ENCODE measurements around the gene FAM169A.
"Not testable (repeated sequence)": the region's sequence is repeated elsewhere in the genome, so short reads cannot be mapped to it uniquely, and the experiment has no call there.

The FAM169A gene

DNA sequence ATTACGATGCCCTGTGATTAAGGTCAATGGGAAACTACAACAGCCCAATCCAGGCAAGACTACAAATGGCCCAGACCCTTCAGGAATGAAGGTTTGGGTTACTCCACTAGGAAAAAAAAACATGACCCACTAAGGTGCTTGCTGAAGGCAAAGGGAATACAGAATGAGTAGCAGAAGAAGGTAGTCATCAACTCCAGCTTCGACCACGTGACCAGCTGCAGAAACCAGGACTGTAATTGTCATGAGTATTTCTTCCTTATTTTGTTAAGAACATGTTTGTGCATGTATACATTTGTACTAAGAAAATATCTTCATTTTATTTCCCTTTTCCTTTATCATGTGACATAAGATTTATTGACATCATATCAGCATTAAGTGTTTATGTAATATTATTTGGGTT, 74.5 kb downstream of the FAM169A start:
- not testable (repeated sequence) for DNase-seq

DNA sequence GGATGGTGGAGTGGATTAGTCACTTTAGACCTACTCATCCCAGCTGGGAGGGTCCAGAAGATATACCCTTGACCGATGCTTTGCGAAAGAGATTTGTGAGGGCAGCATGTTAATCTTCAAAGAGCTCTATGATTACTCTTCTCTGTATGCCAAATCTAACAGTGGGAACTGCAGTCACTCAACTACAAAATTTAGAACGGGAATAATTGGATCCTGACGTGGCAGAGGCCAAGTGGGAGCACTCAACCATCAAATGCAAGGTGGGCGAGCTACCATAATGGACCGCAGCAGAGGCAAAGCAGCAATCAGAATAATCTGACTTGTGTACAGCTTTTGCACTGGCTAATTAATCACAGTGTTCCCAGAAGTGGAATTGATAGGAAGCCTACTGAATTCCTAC, 78.8 kb downstream of the FAM169A start:
- DNase-seq, result no peak

DNA sequence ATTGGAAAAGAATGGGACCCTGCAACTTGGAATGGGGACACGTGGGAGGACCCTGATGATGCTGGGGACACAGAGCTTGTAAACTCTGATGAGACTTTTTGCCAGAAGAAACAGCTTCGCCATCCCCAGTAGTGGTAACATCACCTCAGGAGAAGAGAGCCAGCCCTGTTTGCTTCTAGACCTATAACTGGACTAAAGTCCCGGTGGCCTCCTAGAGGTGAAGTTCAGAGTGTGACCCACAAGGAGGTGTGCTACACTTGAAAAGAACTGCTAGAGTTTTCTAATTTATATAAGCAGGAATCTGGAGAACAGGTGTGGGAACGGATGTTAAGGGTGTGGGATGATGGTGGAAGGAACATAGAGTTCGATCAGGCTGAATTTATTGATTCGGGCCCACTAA, 79.3 kb downstream of the FAM169A start:
- no peak for DNase-seq

GRCh38 chr5:74778609-74779008, 87.6 kb downstream of the FAM169A start:
- DNase-seq, result no peak

DNA sequence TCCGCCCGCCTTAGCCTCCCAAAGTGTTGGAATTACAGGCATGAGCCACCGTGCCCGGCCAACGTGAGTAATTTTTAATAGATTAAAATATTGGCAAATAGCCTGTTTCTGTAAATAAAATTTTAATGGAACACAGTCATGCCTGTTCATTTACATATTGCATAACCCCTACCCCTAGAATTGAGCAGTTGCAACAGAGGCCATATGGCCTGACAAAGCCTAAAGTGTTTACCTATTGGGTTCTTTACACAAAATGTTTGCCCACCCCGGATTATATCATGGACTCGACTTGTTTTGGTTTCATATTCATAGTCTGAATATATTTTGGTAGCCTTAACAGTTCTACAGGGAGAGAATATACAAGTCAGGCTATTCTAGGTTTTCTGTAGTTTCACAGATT, 93.8 kb downstream of the FAM169A start:
- DNase-seq, result no peak

DNA sequence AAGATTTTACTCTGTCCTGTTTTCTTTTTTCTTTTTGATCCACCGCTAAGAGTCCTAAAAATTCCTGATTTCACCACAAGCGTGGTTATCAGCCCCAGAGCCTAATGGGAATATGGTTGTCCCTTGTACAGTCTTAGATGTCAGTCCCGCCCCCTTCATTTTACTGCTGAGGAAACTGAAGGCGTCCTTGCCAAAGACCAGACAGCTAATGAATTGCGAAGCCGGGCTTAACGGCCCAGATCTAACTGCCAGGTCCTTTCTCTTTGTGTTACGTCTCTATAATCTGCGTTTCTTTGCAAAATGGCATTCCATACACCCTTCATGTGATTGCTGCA, 98.6 kb downstream of the FAM169A start:
- no peak for DNase-seq

GRCh38 chr5:74766849-74767578, 99.2 kb downstream of the FAM169A start, which contains the start of the genes GFM2 and NSA2:
TSS of gene GFM2 (minus strand) at chr5:74767117. CDS start at chr5:74763742, 3,375 bp downstream.
TSS of gene NSA2 (plus strand) at chr5:74767249. CDS start at chr5:74767361, 112 bp downstream.
- peak; percentile 96 for DNase-seq

DNA sequence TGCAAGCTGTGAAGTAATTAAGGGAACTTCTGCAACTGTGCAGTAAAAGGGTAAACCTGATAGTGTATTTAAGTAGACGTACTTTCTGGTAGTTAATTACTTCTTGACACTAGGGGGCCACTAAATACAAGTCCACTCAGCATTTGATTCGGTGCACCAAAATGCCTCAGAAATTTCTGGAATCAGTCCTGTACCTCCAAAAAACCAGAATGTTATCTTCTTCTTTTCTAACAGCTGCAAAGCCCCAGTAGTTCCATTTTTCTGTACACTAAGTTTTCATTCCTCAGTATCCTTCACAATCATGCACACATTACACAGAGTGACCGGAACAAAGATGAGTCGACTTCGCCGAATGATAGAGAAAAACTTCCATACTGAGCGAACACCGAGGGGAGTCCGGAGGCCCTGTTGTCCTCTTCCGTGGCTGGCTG, 99.8 kb downstream of the FAM169A start:
- no peak for DNase-seq

DNA sequence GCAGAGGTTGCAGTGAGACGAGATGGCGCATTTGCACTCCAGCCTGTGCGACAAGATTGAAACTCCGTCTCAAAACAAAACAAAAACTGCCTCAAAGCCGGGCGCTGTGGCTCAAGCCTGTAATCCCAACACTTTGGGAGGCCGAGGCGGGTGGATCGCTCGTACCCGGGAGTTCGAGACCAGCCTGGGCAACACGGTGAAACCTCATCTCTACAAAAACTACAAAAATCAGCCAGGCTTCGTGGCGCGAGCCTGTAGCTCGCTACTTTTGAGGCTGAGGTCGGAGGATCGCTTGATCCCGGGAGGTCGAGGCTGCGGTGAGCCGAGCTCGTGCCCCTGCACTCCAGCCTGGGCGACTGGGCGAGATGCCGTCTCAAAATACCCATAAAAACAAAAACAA, 100.3 kb downstream of the FAM169A start:
- no peak for DNase-seq

GRCh38 chr5:74765201-74765600, 101.0 kb downstream of the FAM169A start:
- DNase-seq, result no peak

- no peak for DNase-seq
Measured at GRCh38 chr5:74763504-74763903, 102.7 kb downstream of the FAM169A start.

- no peak for DNase-seq
Measured at GRCh38 chr5:74762599-74762998, 103.6 kb downstream of the FAM169A start.

DNA sequence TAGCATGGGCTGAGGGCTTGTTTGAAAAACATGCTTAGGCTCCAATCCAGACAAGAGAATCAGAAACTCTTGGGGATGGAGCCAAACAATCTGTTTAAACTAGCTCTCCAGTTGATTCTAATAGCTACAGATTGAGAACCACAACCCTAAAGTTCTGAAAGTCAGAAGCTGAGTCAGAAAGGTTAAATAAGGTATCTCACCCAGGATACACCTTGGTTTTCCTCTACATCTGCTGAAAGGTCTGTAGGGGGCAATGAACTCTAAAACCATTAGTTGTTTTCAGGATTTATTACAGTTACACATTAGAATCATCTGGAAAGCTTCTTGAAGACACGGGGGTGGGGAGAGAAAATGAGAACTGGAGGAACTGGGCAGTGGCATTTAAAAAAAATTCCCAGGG, 104.9 kb downstream of the FAM169A start:
- DNase-seq, result no peak

GRCh38 chr5:74748742-74749141, 117.4 kb downstream of the FAM169A start:
- not testable (repeated sequence) for DNase-seq

DNA sequence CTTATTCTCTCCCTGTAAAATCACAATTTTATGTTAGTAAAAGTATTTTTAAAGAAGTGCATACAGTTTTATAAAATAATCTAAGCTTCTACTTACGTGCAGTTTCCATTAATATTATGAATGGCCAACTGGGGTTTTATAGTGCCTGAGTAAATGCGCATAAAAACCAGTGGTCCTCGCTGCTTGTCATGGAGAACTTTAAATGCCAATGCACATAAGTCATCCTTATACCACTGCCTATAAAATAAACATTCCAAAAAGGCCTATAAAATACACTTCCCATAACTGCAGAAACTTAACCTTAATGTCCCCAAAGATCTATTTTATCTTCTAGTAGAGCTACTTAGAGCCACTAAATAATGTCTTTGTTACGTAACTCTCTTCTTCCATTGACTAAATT, 127.8 kb downstream of the FAM169A start:
- no peak for DNase-seq

GRCh38 chr5:74736759-74737158, 129.4 kb downstream of the FAM169A start:
- DNase-seq, result no peak
